ENCODE data around the gene SNRNP200.

SNRNP200 gene

DNA sequence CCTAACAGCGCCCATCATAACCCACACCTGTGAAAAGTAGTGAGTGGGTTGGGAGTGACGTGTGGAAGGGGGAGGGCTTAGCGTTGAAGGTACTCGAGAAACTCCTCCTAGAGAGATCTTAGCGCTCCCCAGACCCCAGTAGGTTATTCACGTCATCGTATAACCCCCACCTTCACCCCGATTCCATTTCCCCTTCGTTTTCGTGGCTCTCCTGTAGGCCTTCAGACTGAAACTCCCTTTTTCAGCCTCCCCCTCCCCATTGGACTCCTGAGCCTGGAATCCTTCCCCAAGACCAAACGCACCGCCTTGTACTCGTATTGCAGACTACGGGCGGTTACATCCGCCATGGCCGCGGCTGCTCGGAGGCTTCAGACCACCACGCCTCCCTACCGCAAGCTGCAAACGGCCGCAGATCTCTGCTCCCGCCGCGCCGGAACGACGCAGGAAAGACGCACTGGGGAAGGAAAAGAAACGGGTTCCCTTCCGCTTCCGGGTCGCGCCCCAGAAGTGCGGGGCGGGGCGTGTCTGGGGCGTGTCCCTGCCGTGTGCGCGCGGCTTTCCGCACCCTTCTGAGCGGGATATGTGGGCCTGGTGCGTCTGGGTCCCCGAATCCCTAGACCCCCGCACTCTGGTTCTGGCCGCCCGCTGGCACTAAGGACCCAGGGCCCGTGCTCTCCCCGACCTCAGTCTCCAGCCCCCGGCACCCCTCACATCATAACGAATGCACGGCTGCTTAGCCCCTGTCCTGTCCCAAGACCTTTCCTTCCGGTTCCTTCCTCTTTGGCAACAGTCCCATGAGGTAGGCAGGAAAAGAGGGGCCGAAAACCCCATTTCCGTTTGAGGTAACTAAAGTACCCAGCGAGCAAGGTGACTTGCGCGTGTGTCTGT, at the start of gene SNRNP200:
TSS of gene SNRNP200 (minus strand) at position 456 of the 888 bp plus-strand sequence. CDS start at position 347, 109 bp downstream.
- peak; percentile 92 for DNase-seq (ENCODE audit: low read depth, low spot score)

DNA sequence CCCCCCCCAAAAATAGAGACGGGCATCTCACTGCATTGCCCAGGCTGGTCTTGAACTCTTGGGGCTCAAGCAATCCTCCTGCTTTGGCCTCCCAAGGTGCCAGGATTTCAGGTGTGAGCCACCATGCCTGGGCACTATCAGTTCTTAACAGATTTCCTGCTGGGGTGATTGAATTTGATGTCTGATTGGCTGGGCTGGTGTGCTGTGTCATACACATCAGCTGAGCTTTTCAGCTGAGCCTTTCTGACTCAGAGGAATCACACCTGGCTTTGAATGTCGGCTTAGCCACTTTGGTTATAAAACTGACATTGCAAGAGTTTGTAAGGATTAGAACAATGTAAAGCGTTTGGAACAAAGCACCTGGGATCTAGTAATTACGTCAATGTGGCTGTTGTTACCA, 49.1 kb upstream of the SNRNP200 start:
- no peak for DNase-seq (ENCODE audit: low read depth, low spot score)

DNA sequence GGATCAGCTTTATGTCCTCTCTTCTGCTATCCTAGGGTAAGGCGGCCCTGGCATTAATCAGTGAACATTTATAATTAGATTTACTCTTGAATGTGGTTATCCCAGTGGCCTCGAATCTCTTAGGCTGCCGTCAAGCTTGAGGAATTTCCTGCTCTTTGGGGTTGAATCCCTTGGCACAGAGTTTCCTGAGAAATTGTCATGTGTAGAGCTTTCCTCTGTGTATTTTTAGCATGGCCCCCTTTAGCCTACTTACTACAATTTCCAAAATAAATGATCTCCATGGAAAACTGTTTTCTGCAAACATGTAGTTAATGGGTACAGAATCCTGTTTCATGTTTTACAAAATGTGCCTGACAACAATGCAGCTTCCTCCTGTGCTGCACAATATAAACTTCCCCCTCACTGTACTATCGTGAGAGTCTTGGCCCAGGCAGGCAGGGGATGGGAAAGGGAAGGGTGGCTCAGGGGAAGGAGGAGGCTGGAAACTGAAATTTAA, 48.3 kb upstream of the SNRNP200 start:
- no peak for DNase-seq (ENCODE audit: low read depth, low spot score)

DNA sequence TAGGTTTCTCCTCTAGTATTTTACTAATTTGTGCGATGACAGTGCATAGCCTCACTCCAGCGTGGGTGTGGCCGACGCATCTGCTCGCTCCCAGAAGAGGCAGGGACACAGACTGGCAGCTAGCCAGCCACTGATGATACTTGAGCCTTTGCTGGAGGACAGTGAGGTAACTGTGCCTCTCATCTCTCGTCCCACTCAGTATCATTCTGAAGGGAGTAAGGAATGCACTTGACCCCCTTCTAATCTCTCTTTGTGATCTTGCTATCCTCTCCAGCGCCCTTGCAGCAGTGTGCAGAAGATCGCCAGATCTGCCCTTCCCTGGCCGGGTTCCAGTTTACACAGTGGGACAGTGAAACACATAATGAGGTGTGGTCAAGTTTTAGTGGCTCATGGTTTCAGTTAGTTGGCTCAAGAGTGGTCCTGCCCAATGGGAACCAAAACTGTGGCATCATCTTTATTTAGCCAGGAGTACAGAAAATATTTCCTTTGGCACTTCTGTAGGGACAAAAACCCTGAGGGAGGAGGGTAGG, 47.8 kb upstream of the SNRNP200 start:
- DNase-seq (ENCODE audit: low read depth, low spot score) = no peak

DNA sequence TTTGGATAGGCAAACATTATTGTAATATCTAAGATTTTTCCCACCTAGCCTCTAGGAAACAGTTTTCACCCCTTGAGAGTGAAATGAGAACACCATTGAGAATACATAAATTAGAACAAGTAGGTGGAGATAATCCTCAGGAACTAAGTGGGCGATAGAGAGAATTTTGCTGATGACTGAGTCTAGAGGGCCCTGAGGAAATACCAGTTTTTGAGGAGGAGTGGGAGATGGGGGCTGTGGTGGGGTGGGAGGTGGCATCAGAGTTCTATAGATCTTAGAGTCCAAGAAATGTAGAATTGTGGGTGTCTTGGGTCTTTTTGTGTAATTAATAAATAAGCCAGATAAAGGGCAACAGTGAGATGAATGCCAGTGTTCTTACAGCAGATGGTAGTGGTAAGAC, 42.0 kb upstream of the SNRNP200 start:
- DNase-seq (ENCODE audit: low read depth, low spot score) = no peak

DNA sequence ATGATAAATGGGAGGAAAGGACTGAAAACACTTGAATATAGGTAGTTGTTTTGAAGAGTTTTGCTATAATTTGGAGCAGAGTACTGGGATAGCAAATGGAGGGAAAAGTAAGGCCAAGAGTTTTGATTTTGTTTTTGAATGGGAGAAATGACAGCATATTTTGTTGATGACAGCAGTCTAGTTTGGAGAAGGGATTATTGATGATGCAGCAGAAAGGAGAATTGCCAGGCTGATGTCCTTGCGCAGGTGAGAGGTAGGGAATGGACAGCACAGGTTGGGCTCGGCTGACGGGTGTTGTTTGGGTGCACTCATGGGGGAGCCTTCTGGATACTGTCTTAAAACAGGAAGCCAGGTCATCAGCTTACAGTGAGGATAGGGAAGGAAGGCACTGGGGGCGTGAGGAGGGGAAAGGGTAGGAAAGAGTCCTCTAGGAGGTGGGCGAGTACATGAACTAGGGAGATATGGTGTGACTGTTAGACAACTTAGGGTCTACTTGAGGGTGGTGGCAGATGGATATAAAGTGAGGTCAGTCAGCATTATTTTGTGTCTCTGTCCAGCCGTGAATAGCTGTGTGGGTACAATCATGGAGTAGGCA, 40.6 kb upstream of the SNRNP200 start:
- DNase-seq (ENCODE audit: low read depth, low spot score) = no peak

DNA sequence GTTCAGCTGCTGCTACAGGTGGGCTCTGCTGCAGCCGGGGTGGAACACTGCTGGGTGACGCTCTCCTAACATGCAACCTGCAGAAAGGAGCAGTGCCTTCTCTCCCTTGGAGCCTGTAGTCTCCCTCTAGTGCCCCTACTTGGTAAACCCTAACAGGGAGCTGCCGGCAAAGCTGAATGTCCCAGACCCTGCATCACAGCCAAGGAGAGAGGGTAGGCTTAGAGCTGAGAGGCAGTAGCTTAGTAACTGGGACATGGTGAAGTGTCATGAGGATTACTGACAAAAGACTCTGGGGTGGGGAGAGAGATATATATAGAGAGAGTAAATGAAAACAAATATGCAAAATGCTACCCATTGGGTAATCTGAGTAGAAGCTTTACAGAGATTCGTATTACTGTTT, 40.1 kb upstream of the SNRNP200 start:
- peak; percentile 11 for DNase-seq (ENCODE audit: low read depth, low spot score)

DNA sequence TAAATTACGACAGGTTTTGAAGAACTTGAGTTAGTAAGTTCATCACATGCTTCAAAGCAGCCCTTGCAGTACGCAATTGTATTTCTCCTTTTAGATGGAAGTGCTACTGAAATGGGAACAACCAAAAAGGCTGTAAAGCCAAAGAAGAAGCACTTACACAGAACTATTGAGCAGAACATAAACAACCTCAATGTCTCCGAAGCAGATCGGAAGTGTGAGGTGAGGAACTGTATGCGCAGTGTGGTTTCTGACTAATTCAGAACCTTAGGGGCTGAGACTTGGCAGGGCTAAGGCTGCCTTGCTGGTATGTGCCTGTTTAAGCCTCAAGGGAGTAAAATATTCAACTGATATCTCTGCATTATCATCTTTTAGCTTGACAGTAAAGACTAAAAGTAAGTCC, 38.7 kb upstream of the SNRNP200 start:
- no peak for DNase-seq (ENCODE audit: low read depth, low spot score)

DNA sequence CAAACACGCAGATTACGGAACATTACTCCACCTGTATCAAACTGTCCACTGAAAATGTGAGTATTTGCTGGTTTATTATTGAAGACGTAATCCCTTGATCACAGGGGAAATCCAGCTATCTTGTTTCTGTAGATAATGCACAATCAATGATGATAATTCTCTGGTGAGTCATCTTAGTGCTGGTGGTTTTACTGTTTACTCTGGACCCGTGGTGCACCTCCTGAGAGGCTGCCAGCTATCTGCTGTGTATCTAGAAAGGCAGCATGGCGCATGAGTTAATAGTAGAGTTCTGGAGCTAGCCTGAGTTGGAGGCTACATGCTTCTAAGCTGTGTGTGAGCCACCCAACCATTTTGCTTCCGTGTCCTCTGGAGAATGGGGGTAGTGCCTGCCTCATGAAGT, 36.7 kb upstream of the SNRNP200 start:
- DNase-seq (ENCODE audit: low read depth, low spot score) = no peak

DNA sequence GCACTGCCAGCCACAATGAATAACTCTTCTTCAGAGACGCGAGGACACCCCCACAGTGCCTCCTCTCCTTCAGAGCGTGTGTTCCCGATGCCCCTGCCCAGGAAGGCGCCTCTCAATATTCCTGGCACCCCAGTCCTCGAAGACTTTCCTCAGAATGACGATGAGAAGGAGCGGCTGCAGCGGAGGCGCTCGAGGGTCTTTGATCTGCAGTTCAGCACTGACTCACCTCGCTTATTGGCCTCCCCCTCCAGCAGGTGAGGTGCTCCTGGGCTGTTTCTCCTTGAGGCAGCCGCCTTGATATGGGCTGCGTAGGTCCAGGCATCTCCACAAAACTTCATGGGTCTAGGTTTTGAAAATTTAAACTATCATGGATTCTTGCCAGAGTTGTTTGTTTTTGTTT, 36.3 kb upstream of the SNRNP200 start:
- DNase-seq (ENCODE audit: low read depth, low spot score) = no peak

DNA sequence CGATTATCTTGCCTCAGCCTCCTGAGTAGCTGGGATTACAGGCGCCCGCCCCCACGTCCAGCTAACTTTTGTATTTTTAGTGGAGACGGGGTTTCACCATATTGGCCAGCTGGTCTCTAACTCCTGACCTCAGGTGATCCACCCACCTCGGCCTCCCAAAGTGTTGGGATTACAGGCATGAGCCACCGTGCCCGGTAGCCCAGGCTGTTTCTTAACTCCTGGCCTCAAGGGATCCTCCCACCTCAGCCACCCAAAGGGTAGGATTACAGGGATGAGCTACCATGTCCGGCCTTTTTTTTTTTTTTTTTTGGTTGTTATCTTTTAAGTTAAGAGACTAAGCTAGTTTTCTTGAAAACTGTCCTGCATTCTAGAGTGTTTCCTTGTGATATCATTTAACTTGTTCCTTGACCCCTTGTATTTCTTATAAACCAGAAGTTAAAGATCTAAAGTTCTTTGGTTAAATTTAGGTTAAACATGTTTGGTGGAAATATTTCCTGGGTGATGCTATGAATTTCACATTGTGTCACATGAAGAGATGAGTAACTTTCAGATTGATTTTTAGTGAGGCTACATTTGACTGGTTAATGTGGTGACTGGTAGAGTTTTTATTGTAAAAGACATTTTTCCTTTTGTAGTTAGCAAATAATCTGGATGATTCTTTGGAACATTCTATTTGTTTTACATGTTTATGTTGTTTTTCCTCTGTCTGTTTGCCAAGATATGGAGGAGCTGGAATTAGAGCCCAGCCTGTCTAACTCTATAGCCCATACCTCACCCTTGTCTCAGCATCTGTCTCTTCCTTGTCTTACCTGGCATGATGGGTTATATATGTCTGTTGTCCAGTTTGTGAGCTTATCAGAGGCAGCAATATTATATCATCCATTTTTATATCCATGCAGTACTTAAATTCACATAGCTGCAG, 35.4 kb upstream of the SNRNP200 start:
- no peak for DNase-seq (ENCODE audit: low read depth, low spot score)

DNA sequence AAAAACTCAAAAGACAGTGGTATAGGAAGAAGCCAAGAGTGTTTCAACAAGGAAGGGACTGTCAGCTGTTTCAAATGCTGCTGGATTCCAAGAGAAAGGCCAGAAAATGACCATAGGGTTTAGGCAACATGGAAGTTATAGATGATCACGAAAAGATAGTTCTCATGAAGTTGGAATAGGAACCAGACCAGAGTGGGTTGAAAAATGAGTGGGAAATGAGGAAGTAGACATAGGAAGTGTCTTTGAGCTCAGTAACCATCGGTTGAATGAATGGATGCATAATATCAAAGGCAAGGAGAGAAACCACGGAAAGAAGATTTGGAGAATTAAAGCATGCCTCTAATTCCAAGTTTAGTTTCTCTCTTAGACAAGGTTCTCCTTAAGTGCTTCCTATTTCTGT, 31.5 kb upstream of the SNRNP200 start:
- no peak for DNase-seq (ENCODE audit: low read depth, low spot score)

DNA sequence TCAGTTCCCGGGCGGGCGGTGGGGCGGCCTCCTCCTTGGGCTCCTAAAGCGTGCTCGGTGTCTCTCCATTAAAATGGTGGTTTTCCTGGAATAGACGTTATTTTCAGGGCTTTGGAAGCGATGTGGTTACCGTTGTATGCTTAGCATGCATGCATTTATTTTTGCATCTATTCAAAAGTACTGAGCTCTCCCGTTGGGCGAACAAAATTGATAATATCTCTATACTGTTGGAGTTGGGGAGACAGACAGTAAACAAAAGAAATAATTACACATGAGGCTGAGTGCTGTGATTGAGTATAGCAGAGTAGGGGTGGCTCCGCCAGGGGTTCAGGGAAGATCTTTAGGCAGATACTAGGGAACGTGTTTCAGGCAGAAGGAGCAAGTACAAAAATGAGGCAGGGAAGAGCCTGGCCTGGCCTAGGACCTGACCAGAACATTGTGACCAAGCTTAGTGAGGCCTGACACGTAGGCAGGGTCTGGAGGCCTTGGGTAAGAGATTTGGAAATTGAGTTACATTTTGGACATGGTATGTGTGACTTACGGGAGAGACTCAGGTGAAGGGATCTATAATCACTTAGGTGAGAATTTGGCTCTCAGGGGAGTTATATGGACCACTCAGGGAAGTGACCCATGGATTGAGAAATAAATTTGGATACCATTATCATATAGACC, 30.9 kb upstream of the SNRNP200 start:
- no peak for DNase-seq (ENCODE audit: low read depth, low spot score)

DNA sequence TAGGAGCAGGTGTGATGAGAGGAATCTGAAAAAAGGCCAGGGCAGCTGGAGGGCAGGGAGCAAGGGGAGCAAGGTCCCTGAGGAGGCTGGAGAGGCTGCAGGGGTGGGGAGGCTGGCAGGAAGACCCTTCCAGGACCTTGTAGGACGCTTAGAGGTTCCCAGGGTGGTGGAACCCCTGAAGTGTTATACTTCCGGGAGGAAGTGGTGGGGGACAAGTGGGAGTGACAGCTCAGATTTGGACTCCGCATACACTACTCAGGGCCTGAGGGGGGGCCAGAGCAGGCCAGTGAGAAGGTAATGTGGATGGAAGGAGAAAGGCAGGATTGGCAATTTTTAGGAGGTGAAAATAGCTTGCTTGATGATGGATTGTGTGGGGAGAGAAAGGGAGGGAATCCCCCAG, 28.4 kb upstream of the SNRNP200 start:
- no peak for DNase-seq (ENCODE audit: low read depth, low spot score)

DNA sequence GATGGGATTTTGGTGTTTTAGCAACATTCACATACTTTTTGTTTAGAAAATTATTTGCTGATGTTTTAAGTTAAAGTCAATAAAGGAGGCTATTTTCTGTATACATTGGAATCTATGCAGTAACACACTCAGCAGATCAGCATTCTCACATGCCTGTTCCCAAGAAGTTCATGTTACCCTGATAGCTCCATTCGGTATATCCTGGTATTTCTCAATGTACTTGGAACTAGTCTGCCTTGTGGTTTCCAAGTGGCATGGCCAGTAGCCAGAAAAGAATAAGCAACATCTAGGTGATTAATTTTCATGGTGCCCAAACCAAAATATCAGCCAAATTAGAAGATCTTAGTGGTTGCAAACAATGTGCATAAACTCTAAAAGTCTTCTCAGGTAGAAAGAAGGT, 25.1 kb upstream of the SNRNP200 start:
- DNase-seq (ENCODE audit: low read depth, low spot score) = no peak

DNA sequence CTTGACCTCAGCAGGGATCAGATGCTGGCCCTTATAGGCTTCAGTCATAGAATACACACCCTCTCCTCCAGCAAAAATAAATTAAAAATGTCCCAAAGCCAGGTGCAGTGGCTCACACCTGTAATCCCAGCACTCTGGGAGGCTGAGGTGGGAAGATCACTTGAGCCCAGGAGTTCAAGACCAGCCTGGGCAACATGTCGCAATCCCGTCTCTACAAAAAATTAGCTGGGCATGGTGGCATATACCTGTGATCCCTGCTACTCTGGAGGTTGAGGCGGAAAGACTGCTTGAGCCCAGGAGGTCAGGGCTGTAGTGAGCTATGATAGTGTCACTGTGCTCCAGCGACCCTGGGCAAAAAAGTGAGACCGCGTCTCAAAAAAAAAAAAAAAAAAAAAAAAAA, 24.5 kb upstream of the SNRNP200 start:
- DNase-seq (ENCODE audit: low read depth, low spot score) = no peak

DNA sequence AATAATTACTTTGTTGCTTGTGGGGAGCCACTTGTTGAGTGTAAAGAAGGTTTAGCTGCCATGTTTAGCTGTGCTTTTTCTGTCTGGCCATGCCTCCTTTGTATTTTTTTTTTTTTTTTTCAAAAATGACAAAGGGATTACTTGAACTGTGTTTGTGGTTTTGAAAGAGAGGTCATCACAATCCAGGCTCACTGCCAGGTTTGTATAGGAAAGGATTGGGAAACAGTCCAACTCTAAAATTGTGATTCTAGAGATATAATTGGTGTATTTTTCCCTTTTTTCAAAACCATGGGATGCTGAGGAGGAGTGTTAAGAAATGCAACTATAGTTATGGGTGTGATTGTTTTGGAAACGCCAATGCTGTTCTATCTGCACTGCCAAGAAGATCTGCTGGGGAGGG, 24.1 kb upstream of the SNRNP200 start:
- DNase-seq (ENCODE audit: low read depth, low spot score) = no peak

DNA sequence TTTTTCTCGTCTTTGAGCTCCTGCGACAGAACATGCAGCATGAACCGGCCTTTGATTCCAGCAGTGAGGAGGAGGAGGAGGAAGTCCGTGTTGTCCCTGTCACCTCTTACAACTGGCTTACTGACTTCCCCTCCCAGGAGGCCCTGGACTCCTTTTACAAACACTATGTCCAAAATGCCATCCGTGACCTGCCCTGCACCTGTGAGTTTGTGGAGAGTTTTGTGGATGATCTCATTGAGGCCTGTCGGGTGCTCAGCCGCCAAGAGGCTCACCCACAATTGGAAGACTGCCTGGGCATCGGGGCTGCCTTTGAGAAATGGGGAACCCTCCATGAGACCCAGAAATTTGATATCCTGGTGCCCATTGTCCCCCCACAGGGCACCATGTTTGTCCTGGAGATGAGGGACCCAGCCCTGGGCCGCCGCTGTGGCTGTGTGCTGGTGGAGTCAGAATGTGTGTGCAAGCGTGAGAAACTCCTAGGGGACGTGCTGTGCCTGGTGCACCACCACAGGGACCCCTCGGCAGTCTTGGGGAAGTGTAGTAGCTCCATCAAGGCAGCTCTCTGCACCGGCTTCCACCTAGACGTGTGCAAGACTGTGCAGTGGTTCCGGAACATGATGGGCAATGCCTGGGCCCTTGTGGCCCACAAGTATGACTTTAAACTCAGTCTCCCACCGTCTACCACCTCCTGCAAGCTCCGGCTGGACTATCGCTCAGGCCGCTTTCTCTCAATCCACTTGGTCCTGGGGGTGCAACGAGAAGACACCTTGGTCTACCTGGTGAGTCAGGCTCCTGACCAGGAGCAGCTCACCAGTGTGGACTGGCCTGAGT, 21.9 kb upstream of the SNRNP200 start:
- DNase-seq (ENCODE audit: low read depth, low spot score) = no peak

DNA sequence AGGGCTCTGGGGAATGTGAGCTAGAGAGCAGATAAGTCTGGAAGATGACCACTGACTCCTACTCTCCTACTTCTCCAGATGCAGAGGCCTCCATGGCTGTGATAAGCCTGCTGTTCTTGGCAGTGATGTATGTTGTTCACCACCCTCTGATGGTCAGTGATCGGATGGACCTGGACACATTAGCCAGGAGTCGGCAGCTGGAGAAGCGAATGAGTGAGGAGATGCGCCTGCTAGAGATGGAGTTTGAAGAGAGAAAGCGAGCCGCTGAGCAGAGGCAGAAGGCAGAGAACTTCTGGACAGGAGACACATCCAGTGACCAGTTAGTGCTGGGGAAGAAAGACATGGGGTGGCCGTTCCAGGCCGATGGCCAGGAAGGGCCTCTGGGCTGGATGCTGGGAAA, 21.2 kb upstream of the SNRNP200 start:
- DNase-seq (ENCODE audit: low read depth, low spot score) = no peak

DNA sequence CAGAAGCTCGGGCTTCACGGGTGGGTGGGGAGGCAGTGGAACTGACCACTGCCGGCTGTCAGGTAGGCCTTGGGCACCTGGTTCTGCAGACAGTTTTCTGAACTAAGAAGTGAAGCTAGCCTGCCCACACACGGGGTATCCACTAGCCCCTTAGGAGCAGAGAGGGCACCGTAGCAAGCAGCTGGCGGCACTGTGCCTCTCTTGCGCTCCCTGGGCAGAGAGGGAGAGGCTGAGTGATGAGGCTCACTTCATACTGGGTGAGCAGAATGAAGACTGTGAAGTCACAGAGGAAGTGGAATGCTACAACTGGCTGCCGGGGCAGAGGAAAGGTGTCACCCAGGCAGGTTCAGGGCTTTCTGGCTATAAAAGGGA, 20.5 kb upstream of the SNRNP200 start:
- DNase-seq (ENCODE audit: low read depth, low spot score) = no peak

Measured in ELF-1 (cell line).